K562 (cell line): ENCODE results near the gene CHERP. TPM values are rescaled to one million over a fixed set of nuclear protein-coding genes. Genes with fewer than 3 reads are reported as not detected.
A peak's percentile ranks its signal among the peaks of the same experiment; 100 is the strongest.

Experiments used
- CBFA2T3 ChIP-seq: fragments of 450-650 bp; IDR thresholded peaks from 2 replicates; pipeline ENCODE4 v1.6.1; 2017
- CHD2 ChIP-seq: IDR thresholded peaks from 2 replicates; pipeline ENCODE4 v1.6.1; 2011; ENCODE audit warnings: low read depth, low read length
- CTBP1 ChIP-seq: fragments of 450-650 bp; IDR thresholded peaks from 2 replicates; pipeline ENCODE4 v1.6.1; 2016; ENCODE audit warnings: borderline replicate concordance
- EZH2 ChIP-seq: IDR thresholded peaks from 2 replicates; pipeline ENCODE4 v1.6.1; 2012; ENCODE audit warnings: low read depth, mild to moderate bottlenecking, inconsistent platforms, low read length, borderline replicate concordance
- GMEB1 ChIP-seq: fragments of 250-450 bp; sonication (Bioruptor Pico); IDR thresholded peaks from 2 replicates; pipeline ENCODE4 v1.4.0; 2020; ENCODE audit warnings: mild to moderate bottlenecking
- HDAC6 ChIP-seq: IDR thresholded peaks from 2 replicates; pipeline ENCODE4 v1.6.1; 2012; ENCODE audit warnings: low read depth, mild to moderate bottlenecking, control low read depth, inconsistent platforms, low read length, moderate library complexity
- HDGF ChIP-seq: fragments of 450-650 bp; IDR thresholded peaks from 2 replicates; pipeline ENCODE4 v1.6.1; 2016
- HES1 ChIP-seq: fragments of 450-650 bp; IDR thresholded peaks from 2 replicates; pipeline ENCODE4 v1.6.1; 2016; ENCODE audit warnings: low read depth, mild to moderate bottlenecking, moderate library complexity
- HLTF ChIP-seq: fragments of 450-650 bp; IDR thresholded peaks from 2 replicates; pipeline ENCODE4 v1.6.1; 2016
- HMBOX1 ChIP-seq: sonication (generic); IDR thresholded peaks from 2 replicates; pipeline ENCODE4 v1.6.1; 2016
- MCM3 ChIP-seq: fragments of 450-650 bp; IDR thresholded peaks from 2 replicates; pipeline ENCODE4 v1.6.1; 2016
- MED1 ChIP-seq: sonication (generic); formaldehyde crosslinking; IDR thresholded peaks from 2 replicates; pipeline ENCODE4 v1.8.1; 2023; ENCODE audit warnings: missing genetic modification reagents, borderline replicate concordance
- MIER1 ChIP-seq: fragments of 450-650 bp; IDR thresholded peaks from 2 replicates; pipeline ENCODE4 v1.6.1; 2016; ENCODE audit warnings: antibody characterized with exemption, mild to moderate bottlenecking, low read depth
- POLR2AphosphoS5 ChIP-seq: IDR thresholded peaks from 2 replicates; pipeline ENCODE4 v1.6.1; 2011; ENCODE audit warnings: mild to moderate bottlenecking, low read depth, low read length, moderate library complexity; ENCODE audit not compliant: control insufficient read depth, insufficient read depth
- PURB ChIP-seq: sonication (generic); formaldehyde crosslinking; IDR thresholded peaks from 2 replicates; pipeline ENCODE4 v1.9.0; 2021; ENCODE audit warnings: low read depth, mild to moderate bottlenecking, missing genetic modification reagents
- RREB1 ChIP-seq: fragments of 250-450 bp; sonication (Bioruptor Pico); IDR thresholded peaks from 2 replicates; pipeline ENCODE4 v1.4.0; 2020
- STAT5A ChIP-seq: IDR thresholded peaks from 2 replicates; pipeline ENCODE4 v1.6.1; 2012; ENCODE audit warnings: low read length, inconsistent platforms, borderline replicate concordance
- TAF15 ChIP-seq: fragments of 200-400 bp; formaldehyde crosslinking; IDR thresholded peaks from 2 replicates; pipeline ENCODE4 v1.6.1; 2017; ENCODE audit warnings: mild to moderate bottlenecking, low read depth, low read length, moderate library complexity
- ZNF197 ChIP-seq: fragments of 200-800 bp; sonication (Bioruptor generic); IDR thresholded peaks from 2 replicates; pipeline ENCODE4 v1.6.1; 2016; ENCODE audit warnings: low read depth, missing genetic modification characterization, missing compliant biosample characterization
- ZNF232 ChIP-seq: sonication (generic); formaldehyde crosslinking; IDR thresholded peaks from 2 replicates; pipeline ENCODE4 v1.8.0; 2022; ENCODE audit warnings: mild to moderate bottlenecking, missing genetic modification reagents
- polyA plus RNA-seq, 8 experiments: library from polyadenylated mRNA; depleted of rRNA in 4 of 8; stranded (reverse) in 5 of 8; unstranded in 3 of 8; fragments of >200 nt; fragmentation: Nextera tagmentation in 2 of 8; fragmentation: Illumina TruSeq in 1 of 8; extraction: Ambion mirVana in 2 of 8; extraction: Trizol in 1 of 8; gene quantifications; 2 replicates each; pipeline versions ENCODE4 v1.2.1 to v1.2.3, GENCODE V29; 2011 to 2014; ENCODE audit warnings: inconsistent platforms in 1 of 8, missing spikeins in 1 of 8
- total RNA-seq, 7 experiments: library from RNA; depleted of rRNA in 6 of 7; stranded (reverse); fragments of >200 nt in 6 of 7; fragmentation: Illumina TruSeq in 2 of 7; extraction: Trizol in 2 of 7; gene quantifications; 2 replicates each; pipeline versions ENCODE4 v1.2.1 to v1.2.3, GENCODE V29; 2011 to 2021; ENCODE audit warnings: low replicate concordance in 1 of 7

Gene CHERP
- total and polyA plus RNA-seq, 9 of the 15 experiments (the other 6 are each of a cell fraction or from before 2014, with no cell fraction given) = 0.60 to 85.1 (median 7.8) TPM

GRCh38 chr19:16495982-16496612, 46.1 kb downstream of the CHERP start, which contains the start of the genes C19orf44 and CALR3 (continued):
- TF ChIP-seq RREB1 = no peak
- no peak for TF ChIP-seq TAF15
- TF ChIP-seq HMBOX1 = no peak
- TF ChIP-seq CTBP1 = peak; percentile 63; the same call in 1 of the 2 replicates
- no peak for TF ChIP-seq MED1
- TF ChIP-seq HES1 = no peak
- peak; percentile 83; the same call in 1 of the 2 replicates for TF ChIP-seq ZNF197 (CRISPR knock-in tag)
- TF ChIP-seq PURB (CRISPR knock-in tag) = no peak
- TF ChIP-seq MCM3 = no peak
- TF ChIP-seq EZH2 = no peak
- TF ChIP-seq CBFA2T3 = no peak
- peak; percentile 75 for TF ChIP-seq CHD2
- no peak for TF ChIP-seq STAT5A
- no peak for TF ChIP-seq HLTF
- no peak for TF ChIP-seq HDGF
- no peak for TF ChIP-seq ZNF232 (CRISPR knock-in tag)
- no peak for TF ChIP-seq HDAC6
- TF ChIP-seq MIER1 = no peak
- peak; percentile 67; the same call in 1 of the 2 replicates for TF ChIP-seq POLR2AphosphoS5
- TF ChIP-seq GMEB1 = peak; percentile 91
